Hepatocyte (in vitro differentiated cells): ENCODE measurements around the gene NEURL4.

Source experiments
- CTCF ChIP-seq: fragments of 200-600 bp; sonication (generic); IDR thresholded peaks from 2 replicates; pipeline ENCODE4 v1.5.1; 2016; ENCODE audit warnings: antibody characterized with exemption, mild to moderate bottlenecking; ENCODE audit not compliant: poor library complexity
- EZH2 ChIP-seq: fragments of 200-600 bp; sonication (generic); IDR thresholded peaks from 2 replicates; pipeline ENCODE4 v1.6.1; 2016; ENCODE audit warnings: antibody characterized with exemption, mild to moderate bottlenecking, borderline replicate concordance
- EZH2phosphoT487 ChIP-seq: fragments of 200-600 bp; sonication (generic); IDR thresholded peaks from one replicate; pipeline ENCODE4 v1.6.1; 2018; ENCODE audit warnings: antibody characterized with exemption, mild to moderate bottlenecking, low read depth, moderate library complexity; ENCODE audit not compliant: unreplicated experiment, severe bottlenecking

- TF ChIP-seq CTCF: no peak
- TF ChIP-seq EZH2: no peak
- TF ChIP-seq EZH2phosphoT487: no peak
Observed at GRCh38 chr17:7289256-7290032, 39.7 kb downstream of the NEURL4 start.
